ENCODE results near the gene RBM25. TPM values are rescaled to one million over a fixed set of nuclear protein-coding genes. Genes with fewer than 3 reads are reported as not detected.

RBM25 gene
- total RNA-seq, 1 experiment from 2014 or later = 107 TPM

DNA sequence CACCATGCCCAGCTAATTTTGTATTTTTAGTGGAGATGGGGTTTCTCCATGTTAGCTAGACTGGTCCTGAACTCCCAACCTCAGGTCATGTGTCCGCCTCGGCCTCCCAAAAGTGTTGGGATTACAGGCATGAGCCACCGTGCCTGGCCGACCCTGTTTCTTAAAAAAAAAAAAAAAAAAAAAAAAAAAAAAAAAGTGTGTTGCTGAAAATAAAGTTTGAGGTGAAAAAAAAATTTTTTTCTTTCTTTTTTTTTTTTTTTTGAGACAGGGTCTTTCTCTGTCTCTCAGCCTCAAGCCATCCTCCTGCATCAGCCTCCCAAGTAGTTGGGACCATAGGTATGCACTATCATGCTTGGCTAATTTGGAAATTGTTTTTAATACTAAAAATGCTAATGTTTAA is 11.3 kb downstream of the RBM25 start:
- CTCF ChIA-PET = interaction anchor here (1.1 kb wide), 1 partner anchor 12 kb away, joined by 3 read pairs; the partner anchor contains the start of gene RBM25
- POLR2A ChIA-PET = interaction anchor here (5.9 kb wide), 1 partner anchor 11 kb away, joined by 38 read pairs; the partner anchor contains the start of gene RBM25
- no peak overlapping the region for H3K27ac Mint-ChIP-seq (ENCODE audit: low read depth, unreplicated experiment)
- H3K27me3 Mint-ChIP-seq (ENCODE audit: insufficient read depth, unreplicated experiment) = no peaks in the 10 kb centered on the region
- peaks cover 62% of the 10 kb centered on the region for H3K36me3 Mint-ChIP-seq (ENCODE audit: insufficient read depth, unreplicated experiment)
- intact Hi-C loops (cut with micrococcal nuclease) = no loop called here
- no peak overlapping the region for H3K4me3 Mint-ChIP-seq (ENCODE audit: unreplicated experiment)
- H3K4me1 Mint-ChIP-seq (ENCODE audit: insufficient read depth, unreplicated experiment) = peaks cover 6% of the 10 kb centered on the region
- no TSS peak for BruUV-seq (replicated peaks)
- TF ChIP-seq, protein P1, sequence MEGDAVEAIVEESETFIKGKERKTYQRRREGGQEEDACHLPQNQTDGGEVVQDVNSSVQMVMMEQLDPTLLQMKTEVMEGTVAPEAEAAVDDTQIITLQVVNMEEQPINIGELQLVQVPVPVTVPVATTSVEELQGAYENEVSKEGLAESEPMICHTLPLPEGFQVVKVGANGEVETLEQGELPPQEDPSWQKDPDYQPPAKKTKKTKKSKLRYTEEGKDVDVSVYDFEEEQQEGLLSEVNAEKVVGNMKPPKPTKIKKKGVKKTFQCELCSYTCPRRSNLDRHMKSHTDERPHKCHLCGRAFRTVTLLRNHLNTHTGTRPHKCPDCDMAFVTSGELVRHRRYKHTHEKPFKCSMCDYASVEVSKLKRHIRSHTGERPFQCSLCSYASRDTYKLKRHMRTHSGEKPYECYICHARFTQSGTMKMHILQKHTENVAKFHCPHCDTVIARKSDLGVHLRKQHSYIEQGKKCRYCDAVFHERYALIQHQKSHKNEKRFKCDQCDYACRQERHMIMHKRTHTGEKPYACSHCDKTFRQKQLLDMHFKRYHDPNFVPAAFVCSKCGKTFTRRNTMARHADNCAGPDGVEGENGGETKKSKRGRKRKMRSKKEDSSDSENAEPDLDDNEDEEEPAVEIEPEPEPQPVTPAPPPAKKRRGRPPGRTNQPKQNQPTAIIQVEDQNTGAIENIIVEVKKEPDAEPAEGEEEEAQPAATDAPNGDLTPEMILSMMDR (IDR thresholded peaks at IDR 0.05; ENCODE audit: unreplicated experiment) = no peak
- no peak for DNase-seq (ENCODE audit: unreplicated experiment)
- no peaks in the 10 kb centered on the region for H3K9me3 Mint-ChIP-seq (ENCODE audit: unreplicated experiment)

DNA sequence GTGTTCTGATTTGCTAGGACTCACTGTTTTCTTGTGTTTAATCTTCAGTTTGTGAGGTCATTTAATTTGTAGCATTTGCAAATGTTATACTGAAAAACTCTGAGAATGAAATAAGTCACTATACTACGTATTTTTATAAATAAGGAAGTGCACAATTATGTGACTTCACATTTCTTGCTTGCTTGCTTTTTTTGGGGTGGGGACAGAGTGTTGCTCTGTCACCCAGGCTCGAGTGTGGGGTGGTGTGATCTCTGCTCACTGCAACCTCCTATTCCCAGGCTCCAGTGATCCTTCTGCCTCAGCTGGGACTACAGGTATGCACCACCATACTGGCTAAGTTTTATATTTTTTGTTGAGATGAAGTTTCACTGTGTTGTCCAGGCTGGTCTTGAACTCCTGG is 32.7 kb downstream of the RBM25 start:
- intact Hi-C loops (cut with micrococcal nuclease) = no loop called here
- TF ChIP-seq, protein P1 (IDR thresholded peaks at IDR 0.05; ENCODE audit: unreplicated experiment) = no peak
- Mint-ChIP-seq H3K9me3 (ENCODE audit: unreplicated experiment) (no peaks in the 10 kb centered on the region), H3K36me3 (ENCODE audit: insufficient read depth, unreplicated experiment) (peaks cover 89% of the 10 kb centered on the region), H3K27me3 (ENCODE audit: insufficient read depth, unreplicated experiment) (no peaks in the 10 kb centered on the region), H3K4me3 (ENCODE audit: unreplicated experiment) (no peak overlapping the region), H3K4me1 (ENCODE audit: insufficient read depth, unreplicated experiment) (peaks cover 5% of the 10 kb centered on the region), H3K27ac (ENCODE audit: low read depth, unreplicated experiment) (no peak overlapping the region)
- CTCF ChIA-PET = interaction anchor here (1.0 kb wide), 1 partner anchor 12 kb away, joined by 5 read pairs; no protein-coding TSS in a partner anchor
- POLR2A ChIA-PET = no interaction called here
- BruUV-seq (replicated peaks) = no TSS peak
- no peak for DNase-seq (ENCODE audit: unreplicated experiment)

DNA sequence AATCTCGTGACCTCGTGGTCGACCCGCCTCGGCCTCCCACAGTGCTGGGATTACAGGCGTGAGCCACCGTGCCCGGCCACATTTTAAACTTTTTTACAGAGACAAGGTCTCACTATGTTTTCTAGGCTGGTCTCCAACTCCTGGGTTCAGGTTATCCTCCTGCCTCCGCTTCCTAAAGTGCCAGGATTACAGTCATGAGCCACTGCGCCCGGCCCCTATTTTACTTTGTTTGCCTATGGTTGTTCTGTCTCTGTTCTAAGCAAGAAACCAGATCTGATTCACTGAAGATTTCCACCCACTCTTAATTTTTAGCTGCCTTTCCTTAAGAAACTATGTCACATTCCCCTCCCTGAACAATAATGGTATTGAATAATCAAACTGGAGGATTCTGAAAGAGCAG is 39.1 kb downstream of the RBM25 start:
- no peaks in the 10 kb centered on the region for H3K4me1 Mint-ChIP-seq (ENCODE audit: insufficient read depth, unreplicated experiment)
- CTCF ChIA-PET = interaction anchor here (0.7 kb wide), 1 partner anchor 9 kb away, joined by 3 read pairs; no protein-coding TSS in a partner anchor
- no TSS peak for BruUV-seq (replicated peaks)
- H3K9me3 Mint-ChIP-seq (ENCODE audit: unreplicated experiment) = no peaks in the 10 kb centered on the region
- no peak overlapping the region for H3K4me3 Mint-ChIP-seq (ENCODE audit: unreplicated experiment)
- peaks cover 86% of the 10 kb centered on the region for H3K36me3 Mint-ChIP-seq (ENCODE audit: insufficient read depth, unreplicated experiment)
- POLR2A ChIA-PET = interaction anchor here (0.9 kb wide), 1 partner anchor 9 kb away, joined by 3 read pairs; no protein-coding TSS in a partner anchor
- H3K27me3 Mint-ChIP-seq (ENCODE audit: insufficient read depth, unreplicated experiment) = no peaks in the 10 kb centered on the region
- TF ChIP-seq, protein P1 (IDR thresholded peaks at IDR 0.05; ENCODE audit: unreplicated experiment) = no peak
- intact Hi-C loops (cut with micrococcal nuclease) = no loop called here
- no peak overlapping the region for H3K27ac Mint-ChIP-seq (ENCODE audit: low read depth, unreplicated experiment)
- DNase-seq (ENCODE audit: unreplicated experiment) = no peak

DNA sequence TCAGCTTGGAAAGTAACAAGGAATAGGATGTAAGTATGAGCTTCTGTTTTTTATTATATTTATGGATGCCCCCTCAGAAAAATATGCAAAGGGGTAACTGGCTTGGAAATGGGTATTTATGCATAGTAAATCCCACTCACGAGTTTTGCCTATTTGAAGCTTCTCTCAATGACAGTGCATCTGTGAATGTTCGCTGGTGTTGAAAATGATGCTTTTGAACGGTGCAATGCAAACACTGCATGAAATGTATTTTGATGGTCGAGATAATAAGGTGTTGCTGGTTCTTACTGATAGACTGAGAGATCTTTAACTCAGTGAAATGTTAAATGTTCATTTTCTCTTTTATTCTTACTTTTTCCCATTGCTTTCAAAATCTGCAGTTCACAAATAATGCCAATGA is 42.0 kb downstream of the RBM25 start:
- POLR2A ChIA-PET = interaction anchor here (0.6 to 0.8 kb wide), 2 partner anchors 98 to 806 kb away, joined by 3 read pairs; no protein-coding TSS in a partner anchor

More for the DNA sequence above, 42.0 kb downstream of the RBM25 start:
- no TSS peak for BruUV-seq (replicated peaks)
- no peak overlapping the region for H3K4me3 Mint-ChIP-seq (ENCODE audit: unreplicated experiment)
- DNase-seq (ENCODE audit: unreplicated experiment) = no peak
- H3K36me3 Mint-ChIP-seq (ENCODE audit: insufficient read depth, unreplicated experiment) = peaks cover 89% of the 10 kb centered on the region
- CTCF ChIA-PET = interaction anchor here (1.0 kb wide), 1 partner anchor 25 kb away, joined by 3 read pairs; no protein-coding TSS in a partner anchor
- no peak overlapping the region for H3K27ac Mint-ChIP-seq (ENCODE audit: low read depth, unreplicated experiment)
- intact Hi-C loops (cut with micrococcal nuclease) = no loop called here
- H3K9me3 Mint-ChIP-seq (ENCODE audit: unreplicated experiment) = no peaks in the 10 kb centered on the region
- H3K27me3 Mint-ChIP-seq (ENCODE audit: insufficient read depth, unreplicated experiment) = no peaks in the 10 kb centered on the region
- no peaks in the 10 kb centered on the region for H3K4me1 Mint-ChIP-seq (ENCODE audit: insufficient read depth, unreplicated experiment)
- TF ChIP-seq, protein P1 (IDR thresholded peaks at IDR 0.05; ENCODE audit: unreplicated experiment) = no peak

Data from MCF 10A (cell line).